Measurements from ENCODE around the gene FMN1. TPM values are rescaled to one million over a fixed set of nuclear protein-coding genes. Genes with fewer than 3 reads are reported as not detected.

FMN1 gene
- total and polyA plus RNA-seq, 2 of the 8 experiments (the other 6 are each of a cell fraction or from before 2014, with no cell fraction given) = 0.27 to 3.7 TPM

- ChIA-PET POLR2A (ENCODE audit: partially characterized antibody) (no interaction called here), CTCF (ENCODE audit: partially characterized antibody) (interaction anchor here (1.4 kb wide), 1 partner anchor 205 kb away, joined by 4 read pairs; no protein-coding TSS in a partner anchor)
- H4K8ac ChIP-seq (ENCODE audit: extremely low read depth, insufficient read depth, low read length) = no peak overlapping the region
- H3K36me3 ChIP-seq (ENCODE audit: control insufficient read depth in 2 of 4, insufficient read depth in 4 of 4, low read length in 3 of 4) = no peaks in the 10 kb centered on the region
- no peak for DNase-seq (ENCODE audit: low read depth in 1 of 2, low spot score in 2 of 2)
- H2BK5ac ChIP-seq (ENCODE audit: low read depth, low read length) = no peak overlapping the region
- H4K5ac ChIP-seq (ENCODE audit: insufficient read length, low read depth, low read length) = no peak overlapping the region
- no peaks in the 10 kb centered on the region for H3K9me3 ChIP-seq (ENCODE audit: insufficient read depth in 2 of 2, low read depth in 1 of 2, low read length in 1 of 2)
- H4K91ac ChIP-seq (replicated peaks; ENCODE audit: insufficient read length, low read length) = no peak overlapping the region
- H3K27ac ChIP-seq (ENCODE audit: low read depth, low read length) = no peak overlapping the region
- H2BK15ac ChIP-seq (ENCODE audit: low read length) = no peak overlapping the region
- H2BK120ac ChIP-seq (replicated peaks; ENCODE audit: low read depth, low read length) = no peak overlapping the region
- no peak overlapping the region for H2AFZ ChIP-seq (ENCODE audit: low read length)
- no peak for FAIRE-seq
- H4K20me1 ChIP-seq (replicated peaks in 1 of 2; ENCODE audit: control insufficient read depth in 1 of 2, insufficient read depth in 2 of 2, low read length in 2 of 2) = no peaks in the 10 kb centered on the region
- no peak overlapping the region for H2BK20ac ChIP-seq (ENCODE audit: low read length)
- no peak overlapping the region for H3K4me3 ChIP-seq (ENCODE audit: extremely low read depth in 1 of 4, insufficient read depth in 2 of 4, low read depth in 3 of 4, low read length in 4 of 4)
- H3K9ac ChIP-seq (replicated peaks in 1 of 4; ENCODE audit: extremely low read depth in 1 of 4, low read depth in 3 of 4, low read length in 3 of 4) = no peak overlapping the region
- no peak overlapping the region for H3K56ac ChIP-seq (replicated peaks; ENCODE audit: insufficient read length, low read depth, low read length)
- no peaks in the 10 kb centered on the region for H3K79me1 ChIP-seq (ENCODE audit: low read depth, low read length)
- H3K4me1 ChIP-seq (replicated peaks in 1 of 4; ENCODE audit: control insufficient read depth in 3 of 4, insufficient read depth in 4 of 4, low read length in 3 of 4) = peaks cover 0 to 4% (median 1%) of the 10 kb centered on the region in 4 experiments; a peak in 2 of 7 replicates
- H3K4me2 ChIP-seq (ENCODE audit: insufficient read depth in 1 of 2, low read depth in 2 of 2, low read length in 2 of 2) = no peak overlapping the region
- 0 out of 2 replicates have a peak, but pooled peaks cover 1% of the 10 kb centered on the region for H3K23me2 ChIP-seq (ENCODE audit: low read depth, low read length)
- no peak overlapping the region for H3K23ac ChIP-seq (ENCODE audit: insufficient read length)
- WGBS, 2 experiments (ENCODE audit: extremely low coverage in 1 of 2, insufficient coverage in 1 of 2, insufficient read length in 1 of 2, insufficient replicate concordance in 2 of 2, low coverage in 1 of 2, low lambda C conversion rate in 2 of 2, missing lambda C conversion rate in 1 of 2) = 75% methylated on average over 3 of the region's 3 CpGs; no CpG with 5 or more reads in 1 of the 2 experiments
- H3K18ac ChIP-seq (ENCODE audit: extremely low read depth, low read length) = no peak overlapping the region
- H3K14ac ChIP-seq (ENCODE audit: insufficient read length) = no peak overlapping the region
- no peak overlapping the region for H2BK12ac ChIP-seq (ENCODE audit: low read depth, low read length)
- H3K4ac ChIP-seq (replicated peaks; ENCODE audit: insufficient read length, low read depth, low read length) = no peak overlapping the region
- no peaks in the 10 kb centered on the region for H3K27me3 ChIP-seq (replicated peaks in 1 of 4; ENCODE audit: control insufficient read depth in 3 of 4, extremely low read depth in 1 of 4, insufficient read depth in 3 of 4, low read length in 3 of 4)
- no peak overlapping the region for H2AK5ac ChIP-seq (ENCODE audit: low read depth, low read length)
- H3K79me2 ChIP-seq (ENCODE audit: control insufficient read depth in 1 of 2, insufficient read depth in 2 of 2, low read length in 2 of 2) = no peaks in the 10 kb centered on the region
- no peak for TF ChIP-seq CTBP2 (IDR thresholded peaks at IDR 0.05; ENCODE audit: borderline replicate concordance, insufficient read depth, insufficient read length, low read length)
- TF ChIP-seq POLR2AphosphoS5 (IDR thresholded peaks at IDR 0.05; ENCODE audit: low read depth, low read length) = no peak
- TF ChIP-seq YY1 (IDR thresholded peaks at IDR 0.05; ENCODE audit: low read depth, low read length) = no peak
- no peak for TF ChIP-seq CTCF (IDR thresholded peaks at IDR 0.05; ENCODE audit: control extremely low read depth in 1 of 3, insufficient read depth in 1 of 3, low read depth in 1 of 3, low read length in 3 of 3)
- no peak for TF ChIP-seq CEBPB (IDR thresholded peaks at IDR 0.05; ENCODE audit: low read depth, low read length)
- no peak for TF ChIP-seq CREB1 (IDR thresholded peaks at IDR 0.05)
- TF ChIP-seq RNF2 (IDR thresholded peaks at IDR 0.05; ENCODE audit: borderline replicate concordance, low read depth, low read length, missing control alignments, poor library complexity, severe bottlenecking) = no peak
- no peak for TF ChIP-seq KDM4A (IDR thresholded peaks at IDR 0.05; ENCODE audit: low read depth, low read length, severe bottlenecking)
- TF ChIP-seq HDAC6 (IDR thresholded peaks at IDR 0.05; ENCODE audit: low read depth, low read length) = no peak
These were observed 443.5 kb downstream of the FMN1 start for GRCh38 chr15:32750979-32751378.
